GM10847 (cell line): Measurements from ENCODE around the gene FAM83G.

ENCODE experiments used
- POLR2A ChIP-seq: IDR thresholded peaks from 2 replicates; pipeline ENCODE4 v1.6.1; 2011; ENCODE audit not compliant: insufficient read length; ENCODE audit errors: extremely low read depth

The FAM83G gene

GRCh38 chr17:19017401-19017800 is 12.8 kb upstream of the FAM83G start:
- TF ChIP-seq POLR2A: no peak

DNA sequence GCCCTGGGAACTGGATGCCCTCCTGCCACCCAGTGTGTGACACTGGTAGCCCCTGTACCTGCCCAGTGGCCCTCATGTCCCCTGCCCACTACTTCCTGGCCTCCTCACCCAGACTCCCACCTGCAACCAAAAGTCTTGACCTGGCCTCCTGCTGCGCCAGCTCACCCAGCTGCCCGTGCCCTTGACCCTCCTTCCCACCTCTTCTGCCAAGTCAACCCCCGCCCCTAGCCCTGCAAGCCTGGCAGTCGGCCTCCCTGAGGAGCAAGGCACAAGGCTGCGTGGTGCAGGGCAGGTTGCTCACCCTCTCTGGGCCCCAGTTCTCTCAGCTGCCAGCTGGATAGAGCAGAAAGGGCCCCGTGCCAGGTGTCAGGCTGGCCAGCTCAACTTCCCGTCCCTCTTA is 12.3 kb upstream of the FAM83G start:
- no peak for TF ChIP-seq POLR2A

- no peak for TF ChIP-seq POLR2A
Measured at GRCh38 chr17:19016297-19016696, 11.7 kb upstream of the FAM83G start.

DNA sequence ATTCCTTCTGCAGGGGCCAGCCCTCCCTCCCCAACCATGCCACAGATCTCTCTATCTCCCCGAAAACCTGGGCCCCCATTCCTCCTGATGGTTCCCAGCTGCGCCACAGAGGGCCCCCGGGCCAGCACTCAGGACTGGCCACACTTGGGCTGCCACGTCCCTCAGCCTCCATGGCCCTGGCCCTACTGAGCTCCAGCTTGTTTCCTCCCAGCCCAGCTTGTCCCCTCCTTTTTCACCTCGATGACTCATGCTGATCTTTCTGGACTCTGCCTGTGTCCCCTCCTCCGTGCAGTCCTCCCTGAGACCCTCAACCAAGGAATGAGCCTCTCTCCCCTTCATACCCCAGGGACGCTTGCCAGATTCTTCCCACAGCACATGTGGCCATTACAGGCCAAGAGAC is 10.9 kb upstream of the FAM83G start:
- TF ChIP-seq POLR2A: no peak

- TF ChIP-seq POLR2A: no peak
Measured at GRCh38 chr17:19014628-19015215, 10.2 kb upstream of the FAM83G start.

- TF ChIP-seq POLR2A: no peak
Measured at GRCh38 chr17:19013806-19014627, 9.5 kb upstream of the FAM83G start.

DNA sequence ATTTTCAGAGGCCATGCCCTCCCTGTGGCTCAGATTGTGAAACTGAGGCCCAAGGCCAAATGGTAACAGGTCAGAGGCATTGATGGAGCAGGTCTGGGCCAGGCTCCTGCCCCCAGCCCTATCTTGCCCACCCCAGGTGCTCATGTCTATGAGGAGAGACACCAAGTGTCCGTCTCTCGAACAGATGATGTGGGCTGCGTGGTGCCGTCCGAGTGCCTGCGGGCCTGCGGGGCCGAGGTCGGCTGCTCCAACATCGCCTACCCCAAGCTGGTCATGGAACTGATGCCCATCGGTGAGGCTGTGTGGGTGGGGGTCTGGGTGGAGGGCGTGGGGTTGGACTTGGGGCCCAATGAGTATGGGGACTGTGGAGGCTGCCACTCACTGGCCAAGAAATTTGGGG is 8.7 kb upstream of the FAM83G start:
- TF ChIP-seq POLR2A: no peak

- TF ChIP-seq POLR2A: no peak
Measured at GRCh38 chr17:19012171-19013080, 7.9 kb upstream of the FAM83G start.

DNA sequence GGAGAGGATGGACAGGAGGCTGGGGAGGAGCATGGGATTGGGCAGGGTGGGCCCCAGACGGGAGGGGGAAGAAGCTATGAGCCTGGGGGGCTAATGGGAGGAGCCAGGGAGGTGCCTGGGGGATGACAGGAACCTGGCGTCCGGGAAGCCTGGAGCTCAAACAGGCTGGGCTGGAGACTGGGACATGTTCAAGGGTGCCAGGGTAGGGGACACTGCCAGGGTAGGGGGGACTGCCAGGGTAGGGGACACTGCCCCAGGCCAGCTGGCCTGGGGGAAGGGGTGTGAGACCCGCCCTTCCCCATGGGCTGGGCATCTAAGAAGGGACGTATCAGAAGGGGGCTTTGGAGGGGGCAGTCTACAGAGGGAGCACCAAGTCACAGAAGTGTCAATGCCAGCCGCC is 7.0 kb upstream of the FAM83G start:
- TF ChIP-seq POLR2A: no peak

DNA sequence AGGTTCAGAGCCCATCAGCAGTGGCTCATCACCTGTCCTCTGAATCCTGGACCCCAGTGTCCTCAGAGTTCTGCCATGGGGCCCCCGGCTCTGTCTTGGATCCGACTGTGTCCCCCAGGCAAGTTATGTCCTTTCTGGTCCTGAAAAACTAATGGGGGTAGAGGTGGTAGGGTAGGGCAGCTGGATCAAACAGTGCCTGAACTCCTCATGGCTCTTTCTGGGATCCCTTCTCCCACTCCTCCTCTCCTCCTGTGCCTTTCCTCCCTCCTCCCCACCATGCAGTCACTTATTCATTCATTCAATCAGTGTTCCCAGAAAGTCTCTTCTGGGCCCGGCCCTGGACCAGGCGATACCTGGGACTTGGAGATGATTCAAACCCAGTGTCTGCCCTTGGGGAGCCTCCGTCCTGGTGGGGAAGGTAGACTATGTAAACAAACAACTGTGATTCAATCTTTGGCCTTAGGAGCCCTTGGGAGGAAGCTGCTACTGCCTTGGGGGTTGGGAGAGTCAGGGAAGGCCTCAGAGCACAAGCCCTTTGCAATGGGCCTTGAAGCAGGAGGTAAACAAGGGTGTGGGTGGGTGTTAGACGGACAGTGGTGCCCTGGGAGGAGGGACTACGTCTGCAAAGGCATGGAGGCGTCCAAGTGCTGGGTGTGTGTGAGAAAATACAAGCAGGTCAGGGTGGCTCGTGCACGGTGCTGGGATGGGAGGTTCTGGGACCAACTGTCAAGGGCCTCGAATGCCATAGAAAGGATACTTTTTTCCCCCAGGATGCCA is 6.4 kb upstream of the FAM83G start:
- no peak for TF ChIP-seq POLR2A

- no peak for TF ChIP-seq POLR2A
Measured at GRCh38 chr17:19009970-19010369, 5.4 kb upstream of the FAM83G start.

DNA sequence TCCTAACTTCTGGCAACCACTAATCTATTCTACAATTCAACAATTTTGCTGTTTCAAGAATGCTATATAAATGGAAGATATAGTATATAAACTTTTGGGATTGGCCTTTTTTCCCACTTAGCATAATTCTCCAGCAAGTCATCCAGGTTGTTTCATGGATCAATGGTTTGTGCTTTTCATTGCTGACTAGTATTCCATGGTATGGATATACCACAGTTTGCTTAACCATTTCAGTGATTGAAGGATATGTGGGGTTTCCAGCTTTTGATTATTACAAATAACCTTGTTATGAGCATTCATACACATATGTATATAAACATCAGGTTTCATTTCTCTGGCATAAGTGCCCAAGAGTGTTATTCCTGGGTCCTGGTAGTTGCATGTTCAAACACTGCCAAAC is 2.1 kb upstream of the FAM83G start:
- no peak for TF ChIP-seq POLR2A

GRCh38 chr17:19005789-19006430 is 1.3 kb upstream of the FAM83G start:
- TF ChIP-seq POLR2A: no peak

GRCh38 chr17:19005137-19005773 is 691 bp upstream of the FAM83G start:
- no peak for TF ChIP-seq POLR2A
